HCT116 (cell line): Measurements from ENCODE around the gene TULP3. TPM values are rescaled to one million over a fixed set of nuclear protein-coding genes. Genes with fewer than 3 reads are reported as not detected.

Experiments
- ATAC-seq: fragments of 200-7000 bp; cut with Tn5 transposase; 2 replicates; pipeline ENCODE4 v1.9.1; 2020; ENCODE audit warnings: mild to moderate bottlenecking, moderate library complexity
- BruUV-seq: library from RNA; stranded (reverse); fragments of 400-500 nt; replicated peaks from 2 replicates; lab custom pipeline; 2021; lab: Mats Ljungman, UMichigan
- CTCF ChIA-PET: fragments of 300-600 bp; sonication (Branson Sonifier 250); formaldehyde crosslinking; loops from one replicate; lab custom pipeline; 2021; ENCODE audit warnings: antibody characterized with exemption; lab: Charles Lee
- POLR2A ChIA-PET: fragments of 300-600, 350-600 bp; sonication (Branson Sonifier 250); formaldehyde crosslinking; loops from one replicate; lab custom pipeline; 2021; ENCODE audit warnings: antibody characterized with exemption; lab: Charles Lee
- RAD21 ChIA-PET, 2 experiments: fragments of 300-600 bp; sonication (Branson Sonifier 250); formaldehyde crosslinking; loops; one replicate each; lab custom pipeline; 2023; ENCODE audit warnings: low total read pairs in 2 of 2; ENCODE audit not compliant: uncharacterized antibody in 2 of 2, unreplicated experiment in 2 of 2, low non-redundant PET in 1 of 2; lab: Charles Lee
- DNase-seq: peaks from one replicate; pipeline ENCODE4 v3.0.0-alpha.2; 2010; ENCODE audit warnings: low read depth, low spot score
- H2AFZ ChIP-seq: fragments of 200-600 bp; shearing (Covaris generic), sonication (generic); 2 replicates; pipeline ENCODE4 v1.6.1; 2017; ENCODE audit warnings: low read depth, mixed run types, mixed read lengths, antibody characterized with exemption, low read length; ENCODE audit not compliant: poor library complexity, severe bottlenecking
- H3K27ac ChIP-seq: 2 replicates; pipeline ENCODE4 v1.5.1; 2012; ENCODE audit warnings: low read depth, low read length
- H3K27me3 ChIP-seq: fragments of 200-600 bp; sonication (generic); 2 replicates; pipeline ENCODE4 v1.6.1; 2016; ENCODE audit warnings: mixed run types, low read length, mixed read lengths; ENCODE audit not compliant: insufficient read depth
- H3K36me3 ChIP-seq, 2 experiments: fragments of 200-500 bp in 1 of 2; fragments of 200-600 bp in 1 of 2; sonication (Bioruptor generic) in 1 of 2; sonication (generic) in 1 of 2; 2 replicates each; pipeline versions ENCODE4 v1.5.1 to v1.6.1; 2014 to 2016; ENCODE audit warnings: low read length in 2 of 2, inconsistent platforms in 1 of 2, mixed read lengths in 1 of 2, mixed run types in 1 of 2; ENCODE audit not compliant: insufficient read depth in 2 of 2, control insufficient read depth in 1 of 2
- H3K4me1 ChIP-seq, 2 experiments: fragments of 200-600 bp in 1 of 2; sonication (generic) in 1 of 2; 2 replicates each; pipeline versions ENCODE4 v1.5.1 to v1.6.1; 2012 to 2017; ENCODE audit warnings: low read length in 2 of 2, inconsistent platforms in 1 of 2, mild to moderate bottlenecking in 1 of 2, mixed read lengths in 1 of 2, mixed run types in 1 of 2, moderate library complexity in 1 of 2; ENCODE audit not compliant: insufficient read depth in 2 of 2, control insufficient read depth in 1 of 2
- H3K4me2 ChIP-seq: fragments of 200-600 bp; sonication (generic); 2 replicates; pipeline ENCODE4 v1.6.1; 2017; ENCODE audit warnings: mixed run types, low read length, mixed read lengths
- H3K4me3 ChIP-seq, 2 experiments: fragments of 200-600 bp in 1 of 2; sonication (generic) in 1 of 2; replicated peaks in 1 of 2; 2 replicates each; pipeline ENCODE4 v1.5.1; 2011 to 2016; ENCODE audit warnings: low read length in 2 of 2, control low read depth in 1 of 2, low read depth in 1 of 2, mild to moderate bottlenecking in 1 of 2, mixed read lengths in 1 of 2, mixed run types in 1 of 2
- H3K79me2 ChIP-seq: fragments of 200-600 bp; sonication (generic); 2 replicates; pipeline ENCODE4 v1.6.1; 2017; ENCODE audit warnings: mild to moderate bottlenecking, mixed run types, low read length, moderate library complexity, mixed read lengths; ENCODE audit not compliant: insufficient read depth
- H3K9ac ChIP-seq: fragments of 200-600 bp; sonication (generic); 2 replicates; pipeline ENCODE4 v1.6.1; 2016; ENCODE audit warnings: low read length, mixed read lengths
- H3K9me2 ChIP-seq: fragments of 200-600 bp; sonication (generic), shearing (Covaris generic); 2 replicates; pipeline ENCODE4 v1.6.1; 2017; ENCODE audit warnings: mixed run types, mild to moderate bottlenecking, moderate library complexity; ENCODE audit not compliant: insufficient read depth
- H3K9me3 ChIP-seq, 2 experiments: fragments of 200-500 bp in 1 of 2; fragments of 200-600 bp in 1 of 2; sonication (Bioruptor generic) in 1 of 2; sonication (generic) in 1 of 2; 2 replicates each; pipeline ENCODE4 v1.6.1; 2014 to 2017; ENCODE audit warnings: low read length in 2 of 2, mixed read lengths in 2 of 2, inconsistent platforms in 1 of 2, low read depth in 1 of 2, mild to moderate bottlenecking in 1 of 2, mixed run types in 1 of 2, moderate library complexity in 1 of 2; ENCODE audit not compliant: control insufficient read depth in 1 of 2, insufficient read depth in 1 of 2
- H4K20me1 ChIP-seq: fragments of 200-600 bp; sonication (generic), shearing (Covaris generic); 2 replicates; pipeline ENCODE4 v1.6.1; 2017; ENCODE audit warnings: mixed run types, mild to moderate bottlenecking, moderate library complexity; ENCODE audit not compliant: insufficient read depth
- ATF3 ChIP-seq: IDR thresholded peaks from 2 replicates; pipeline ENCODE4 v1.6.1; 2012
- CTCF ChIP-seq, 3 experiments: fragments of 200-600 bp in 1 of 3; sonication (generic) in 1 of 3; IDR thresholded peaks in 2 of 3; conservative IDR thresholded peaks in 1 of 3; 2 replicates each; pipeline ENCODE4 v1.5.1; 2012 to 2017; ENCODE audit warnings: low read depth in 2 of 3, low read length in 2 of 3, antibody characterized with exemption in 1 of 3, borderline replicate concordance in 1 of 3, control low read depth in 1 of 3, mild to moderate bottlenecking in 1 of 3, mixed read lengths in 1 of 3, mixed run types in 1 of 3, moderate library complexity in 1 of 3; ENCODE audit not compliant: insufficient read depth in 1 of 3
- JUND ChIP-seq: IDR thresholded peaks from 2 replicates; pipeline ENCODE4 v1.6.1; 2012
- MAX ChIP-seq: IDR thresholded peaks from 2 replicates; pipeline ENCODE4 v1.6.1; 2012
- POLR2AphosphoS5 ChIP-seq: IDR thresholded peaks from 2 replicates; pipeline ENCODE4 v1.6.1; 2011; ENCODE audit warnings: mild to moderate bottlenecking, low read depth, low read length, moderate library complexity
- RAD21 ChIP-seq: IDR thresholded peaks from 2 replicates; pipeline ENCODE4 v1.6.1; 2012; ENCODE audit warnings: low read depth, mild to moderate bottlenecking
- SP1 ChIP-seq: IDR thresholded peaks from 2 replicates; pipeline ENCODE4 v1.6.1; 2012; ENCODE audit warnings: low read depth
- TCF7L2 ChIP-seq: IDR thresholded peaks from 2 replicates; pipeline ENCODE4 v1.7.0; 2011; ENCODE audit warnings: borderline replicate concordance, inconsistent platforms; ENCODE audit not compliant: insufficient read depth, insufficient read length; ENCODE audit errors: extremely low read depth
- YY1 ChIP-seq: IDR thresholded peaks from 2 replicates; pipeline ENCODE4 v1.6.1; 2011; ENCODE audit warnings: low read length, low read depth, moderate library complexity, mild to moderate bottlenecking; ENCODE audit not compliant: insufficient replicate concordance; ENCODE audit errors: extremely low read depth
- intact Hi-C: fragments of 100-400 bp; cut with micrococcal nuclease; formaldehyde crosslinking; loops from 2 replicates; pipeline ENCODE4 v1.10.0; 2022
- total RNA-seq: library from RNA; stranded (reverse); gene quantifications from one replicate; pipeline ENCODE4 v1.2.1, GENCODE V29; 2021; ENCODE audit not compliant: unreplicated experiment

Gene TULP3
- total RNA-seq, 1 experiment from 2014 or later, result 21.3 TPM

DNA sequence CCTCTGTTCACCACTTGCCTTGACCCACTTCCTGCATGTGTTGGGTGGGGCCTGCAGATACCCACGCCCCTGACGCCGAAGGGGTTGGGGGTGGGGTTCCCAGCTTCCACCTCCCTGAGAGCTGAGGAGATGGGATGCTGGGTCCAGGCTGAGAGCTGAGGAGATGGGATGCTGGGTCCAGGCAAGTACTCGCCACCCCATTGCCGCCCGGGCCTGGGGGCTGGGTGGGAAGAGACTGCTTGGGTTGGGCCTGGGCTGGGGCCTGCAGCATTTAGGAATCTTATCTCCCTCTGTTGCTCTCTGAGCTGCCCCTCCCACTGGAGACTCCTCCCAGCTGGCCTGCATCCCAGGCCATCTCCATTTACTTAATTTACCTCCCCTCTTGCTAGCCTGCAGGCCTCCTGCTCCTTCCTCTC is 85.9 kb downstream of the TULP3 start:
- ChIA-PET CTCF (no interaction called here), POLR2A (no interaction called here), RAD21 (no interaction called here)
- no peaks in the 10 kb centered on the region for H3K4me1 ChIP-seq
- TF ChIP-seq RAD21 (no peak), SP1 (no peak), POLR2AphosphoS5 (no peak), YY1 (no peak)
- no peaks in the 10 kb centered on the region for H4K20me1 ChIP-seq
- H2AFZ ChIP-seq, result no peak overlapping the region
- no peak for ATAC-seq
- no peak for DNase-seq
- no peak overlapping the region for H3K27ac ChIP-seq
- no peaks in the 10 kb centered on the region for H3K9me2 ChIP-seq
- H3K9ac ChIP-seq, result no peak overlapping the region
- no peaks in the 10 kb centered on the region for H3K9me3 ChIP-seq
- no peak overlapping the region for H3K4me3 ChIP-seq
- intact Hi-C loops, result no loop called here
- H3K4me2 ChIP-seq, result no peak overlapping the region
- BruUV-seq, result no TSS peak
- peaks cover 67% of the 10 kb centered on the region for H3K79me2 ChIP-seq
- H3K27me3 ChIP-seq, result no peaks in the 10 kb centered on the region
- H3K36me3 ChIP-seq, result peaks cover 0 to 11% of the 10 kb centered on the region in 2 experiments; a peak in 1 of 4 replicates

DNA sequence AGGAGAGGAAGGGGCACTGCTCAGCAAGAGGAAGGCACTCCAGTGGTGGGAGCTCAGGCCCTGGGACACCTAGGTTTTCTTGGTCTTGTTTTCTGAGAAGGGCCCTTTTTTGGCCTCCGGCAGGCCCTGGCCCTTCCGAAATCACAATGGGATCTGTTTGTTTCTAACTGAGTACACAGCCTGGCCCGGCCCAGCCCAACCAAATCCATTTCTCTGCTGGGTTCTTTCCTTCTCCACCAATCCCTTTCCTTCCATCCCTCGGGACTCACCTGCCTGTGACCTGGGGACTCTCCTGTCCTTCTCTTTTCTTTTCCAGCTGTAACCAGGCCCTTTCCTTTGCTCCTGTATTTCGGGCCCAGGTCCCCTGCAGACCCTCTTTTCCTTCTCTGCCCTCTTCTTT is 87.1 kb downstream of the TULP3 start:
- CTCF ChIA-PET, result no interaction called here

More for the DNA sequence above, 87.1 kb downstream of the TULP3 start:
- Histone ChIP-seq H3K4me2 (no peak overlapping the region), H3K9me3 (no peaks in the 10 kb centered on the region), H3K9ac (no peak overlapping the region), H2AFZ (no peak overlapping the region), H3K27ac (no peak overlapping the region), H4K20me1 (no peaks in the 10 kb centered on the region), H3K79me2 (peaks cover 66% of the 10 kb centered on the region), H3K36me3 (peaks cover 0 to 11% of the 10 kb centered on the region in 2 experiments; a peak in 1 of 4 replicates), H3K9me2 (no peaks in the 10 kb centered on the region), H3K4me3 (no peak overlapping the region), H3K4me1 (no peaks in the 10 kb centered on the region), H3K27me3 (no peaks in the 10 kb centered on the region)
- DNase-seq (no peak), ATAC-seq (no peak)
- RAD21 ChIA-PET, result no interaction called here
- POLR2A ChIA-PET, result no interaction called here
- no TSS peak for BruUV-seq
- intact Hi-C loops, result no loop called here
- no peak for TF ChIP-seq TCF7L2
- no peak for TF ChIP-seq CTCF (IDR thresholded peaks at IDR 0.05 in 2 of 3, conservative IDR thresholded peaks at IDR 0.05 in 1 of 3; ENCODE audit: borderline replicate concordance in 1 of 3, insufficient read depth in 1 of 3, low read depth in 2 of 3, low read length in 2 of 3)
- TF ChIP-seq SP1, result no peak
- TF ChIP-seq MAX, result no peak
- TF ChIP-seq JUND, result no peak
- no peak for TF ChIP-seq ATF3
